Endothelial cell of umbilical vein (primary cell): ENCODE results near the gene SCAMP4.

ENCODE experiments used
- CTCF ChIP-seq, 2 donors: IDR thresholded peaks; 1 replicate in 1 of 2; 2 replicates in 1 of 2; pipeline ENCODE4 v1.5.1; 2011; ENCODE audit warnings: low read length in 2 of 2, mild to moderate bottlenecking in 2 of 2, moderate library complexity in 2 of 2, control low read depth in 1 of 2, inconsistent platforms in 1 of 2, low read depth in 1 of 2; ENCODE audit not compliant: insufficient read depth in 1 of 2; ENCODE audit errors: extremely low read depth in 1 of 2
- EZH2 ChIP-seq: IDR thresholded peaks from 2 replicates; pipeline ENCODE4 v1.6.1; 2012; ENCODE audit warnings: borderline replicate concordance, low read depth, mild to moderate bottlenecking, moderate library complexity, low read length, inconsistent platforms; ENCODE audit not compliant: severe bottlenecking
- GATA2 ChIP-seq: IDR thresholded peaks from 2 replicates; pipeline ENCODE4 v1.7.0; 2011; ENCODE audit warnings: low read depth, mild to moderate bottlenecking, moderate library complexity, mixed read lengths, low read length; ENCODE audit not compliant: insufficient read length, insufficient read depth
- POLR2AphosphoS5 ChIP-seq: IDR thresholded peaks from 2 replicates; pipeline ENCODE4 v1.6.1; 2012; ENCODE audit warnings: low read depth, mild to moderate bottlenecking, control low read depth, low read length, moderate library complexity; ENCODE audit not compliant: insufficient read depth

DNA sequence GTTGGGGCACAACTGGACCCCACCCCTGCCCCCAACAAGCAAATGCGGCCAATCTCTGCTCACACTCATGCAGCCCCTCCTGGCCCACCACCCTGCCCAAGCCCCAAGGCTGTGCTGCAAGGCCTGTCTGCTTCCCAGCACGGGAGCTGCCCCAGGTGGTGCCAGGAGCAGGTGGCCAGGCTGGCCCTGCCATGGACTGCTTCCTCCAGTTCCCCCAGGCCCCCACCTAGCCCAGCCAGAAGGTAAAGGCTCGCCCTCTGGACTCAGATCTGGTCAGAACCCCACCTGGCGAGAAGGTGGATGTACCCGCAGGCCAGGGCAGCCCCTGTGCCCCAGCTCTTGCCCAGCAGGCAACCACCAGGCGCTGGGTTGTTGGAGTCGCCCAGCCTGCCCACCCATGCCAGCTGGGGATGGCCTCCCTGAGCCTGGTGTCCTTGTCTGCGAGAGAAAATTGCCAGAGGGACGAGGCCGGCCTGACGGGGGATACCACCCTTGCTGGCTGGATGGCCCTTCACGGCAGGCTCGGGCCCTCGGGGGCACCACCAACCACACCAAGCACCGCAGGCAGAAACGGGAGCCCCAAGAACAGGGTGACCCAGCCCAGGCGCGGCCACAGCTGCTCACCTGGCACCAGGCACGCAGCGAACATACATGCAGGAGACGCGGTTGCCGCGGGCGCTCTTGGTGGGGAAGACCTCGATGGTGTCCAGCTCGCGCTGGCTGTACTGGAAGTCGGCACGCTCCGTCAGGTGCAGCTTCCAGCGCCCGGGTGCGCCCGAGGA, 24.4 kb upstream of the SCAMP4 start:
- TF ChIP-seq GATA2 (no peak), POLR2AphosphoS5 (no peak), EZH2 (no peak), CTCF (IDR thresholded peaks at IDR 0.05; ENCODE audit: extremely low read depth in 1 of 2, insufficient read depth in 1 of 2, low read depth in 1 of 2, low read length in 2 of 2) (no peak)
